Midbrain (tissue), 1 donor: ENCODE data around the gene RERG.
A peak's percentile ranks its signal among the peaks of the same experiment; 100 is the strongest.

Experiments
- DNase-seq: peaks from one replicate; lab custom pipeline; 2025; lab: John Stamatoyannopoulos, UW

The RERG gene

DNA sequence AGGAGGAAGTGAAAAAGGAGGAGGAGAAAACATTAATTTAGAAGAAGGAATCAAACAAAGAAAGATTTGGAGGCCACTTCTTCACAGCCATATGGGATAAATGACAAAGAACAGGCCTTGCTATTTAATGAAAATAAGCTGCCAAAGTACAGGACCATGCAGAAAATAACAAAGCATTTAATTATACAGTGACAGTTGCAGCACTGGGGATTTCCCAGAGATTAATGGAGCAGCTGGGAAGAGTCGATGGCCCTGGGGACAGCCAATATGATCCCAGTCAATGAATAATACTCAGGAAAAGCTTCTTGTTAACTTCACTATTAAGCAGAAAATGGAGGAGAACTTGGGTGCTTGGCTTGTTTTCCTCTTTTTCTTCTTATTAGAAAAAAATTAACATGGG is 34.6 kb downstream of the RERG start:
- no peak for DNase-seq

DNA sequence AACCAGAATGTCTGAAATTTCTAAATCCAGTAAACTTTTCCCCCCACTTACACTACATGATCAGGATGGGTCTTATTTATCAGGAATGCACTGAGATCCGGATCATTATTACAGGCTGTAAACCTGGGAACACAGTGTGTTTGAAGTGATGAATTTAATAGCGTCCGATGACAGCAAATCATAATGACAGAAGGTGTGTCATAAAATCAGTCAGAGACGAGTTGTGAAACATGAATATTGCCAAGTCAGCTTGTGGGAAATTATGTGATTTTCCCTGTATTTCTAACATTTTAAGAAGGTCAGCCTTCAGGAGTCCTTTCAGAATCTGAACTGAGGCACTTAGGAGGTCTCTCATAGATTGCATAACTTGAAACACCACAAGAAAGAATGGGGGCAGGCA is 36.7 kb downstream of the RERG start:
- DNase-seq = no peak

DNA sequence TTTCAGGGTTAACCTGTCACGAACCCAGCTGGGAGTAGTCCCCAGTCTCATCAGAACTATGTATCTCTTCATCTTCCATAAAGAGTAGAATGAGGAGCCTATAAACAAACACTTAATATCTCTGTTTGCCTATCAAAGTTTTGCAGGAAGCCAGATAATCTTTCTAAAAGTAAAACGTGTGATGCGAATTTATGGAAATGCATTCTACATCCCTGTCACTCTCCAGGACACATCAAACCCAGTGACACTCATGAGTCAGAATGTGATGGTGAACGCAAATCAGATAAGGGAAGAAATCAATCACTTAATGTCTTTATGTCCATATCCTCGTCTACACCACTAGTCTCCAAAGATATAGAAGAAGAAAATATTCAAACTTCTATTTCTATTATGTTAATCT is 37.4 kb downstream of the RERG start:
- DNase-seq = no peak

DNA sequence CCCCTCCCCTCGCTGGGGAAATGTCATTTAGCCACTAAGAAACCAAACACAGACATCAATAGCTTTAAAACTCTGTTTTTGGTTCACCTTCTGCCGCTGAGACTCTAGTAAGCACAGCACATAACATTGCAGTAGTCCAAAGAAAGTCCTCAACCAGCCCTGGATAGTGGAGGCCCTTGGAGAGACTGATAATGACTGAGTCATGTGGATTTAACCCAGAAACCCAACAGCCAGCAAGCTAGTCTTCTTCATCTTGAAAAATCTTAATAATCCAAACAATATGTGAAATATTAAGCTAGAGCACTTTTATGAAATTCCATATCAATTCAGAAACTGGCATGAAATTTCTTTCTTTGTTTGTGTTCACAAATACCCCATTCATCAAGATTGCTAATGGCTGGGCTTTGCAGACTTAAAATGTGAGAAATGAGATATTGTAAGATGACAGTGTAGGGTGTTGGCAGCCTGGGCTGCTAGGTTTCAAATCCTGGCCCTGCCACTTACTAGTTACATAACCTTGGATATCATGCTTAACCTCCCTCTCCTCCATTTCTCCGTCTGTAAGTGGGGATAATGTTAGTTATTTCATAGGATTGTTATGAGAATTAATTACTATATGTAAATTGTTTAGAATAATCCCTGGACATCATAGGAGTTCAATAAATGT is 40.1 kb downstream of the RERG start:
- DNase-seq = no peak

DNA sequence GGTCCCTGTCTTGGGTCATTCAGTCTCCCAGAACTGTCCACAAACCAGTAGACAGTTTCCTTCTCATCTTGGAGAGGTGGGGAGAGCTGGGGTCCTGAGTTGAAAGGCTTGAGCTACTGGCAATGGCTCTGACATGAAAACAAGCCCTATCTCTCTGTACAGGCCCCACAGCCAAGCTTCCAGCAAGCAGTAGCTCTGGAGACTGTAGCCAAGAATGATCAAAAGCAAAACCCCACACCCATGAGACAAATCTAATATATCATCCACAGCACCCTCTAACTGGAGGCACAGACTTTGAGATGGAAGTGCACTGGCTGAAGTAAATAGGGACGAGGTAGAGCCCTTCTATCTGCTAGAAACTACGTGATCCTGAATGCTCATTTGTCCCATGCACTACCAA is 40.9 kb downstream of the RERG start:
- DNase-seq = no peak

DNA sequence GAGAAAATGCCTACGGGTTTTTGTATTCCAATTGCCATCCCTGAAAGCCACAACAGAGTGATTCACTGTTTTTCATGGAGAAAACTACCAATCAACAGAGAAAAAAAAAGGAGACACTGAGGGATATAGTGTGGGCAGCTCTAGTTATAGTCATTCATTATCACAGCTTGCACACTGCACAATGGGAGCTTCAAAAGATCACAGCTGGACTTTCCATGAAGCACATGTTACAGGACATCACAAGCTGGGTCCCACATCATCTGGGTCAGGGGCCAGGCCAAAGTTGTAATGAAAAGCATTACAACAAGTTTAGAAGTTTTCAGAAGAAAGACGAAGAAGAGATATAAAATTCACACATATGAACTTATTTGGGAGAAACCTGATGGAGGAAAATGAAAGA is 41.5 kb downstream of the RERG start:
- no peak for DNase-seq

DNA sequence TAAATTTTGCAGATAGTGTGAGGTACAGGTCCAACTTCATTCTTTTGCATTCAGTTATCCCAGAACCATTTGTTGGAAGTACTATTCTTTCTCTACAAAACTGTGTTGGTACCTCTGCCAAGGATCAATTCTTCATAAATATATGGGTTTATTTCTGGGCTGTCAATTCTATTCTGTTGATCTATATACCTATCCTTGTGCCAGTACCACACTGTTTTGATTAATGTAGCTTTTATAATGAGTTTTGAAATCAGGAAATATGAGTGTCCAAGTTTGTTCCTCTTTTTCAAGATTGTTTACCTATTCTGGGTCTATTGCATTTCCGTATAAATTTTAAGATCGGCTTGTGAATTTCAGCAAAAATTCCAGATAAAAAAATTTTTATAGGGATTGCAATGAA is 48.1 kb downstream of the RERG start:
- DNase-seq = no peak

DNA sequence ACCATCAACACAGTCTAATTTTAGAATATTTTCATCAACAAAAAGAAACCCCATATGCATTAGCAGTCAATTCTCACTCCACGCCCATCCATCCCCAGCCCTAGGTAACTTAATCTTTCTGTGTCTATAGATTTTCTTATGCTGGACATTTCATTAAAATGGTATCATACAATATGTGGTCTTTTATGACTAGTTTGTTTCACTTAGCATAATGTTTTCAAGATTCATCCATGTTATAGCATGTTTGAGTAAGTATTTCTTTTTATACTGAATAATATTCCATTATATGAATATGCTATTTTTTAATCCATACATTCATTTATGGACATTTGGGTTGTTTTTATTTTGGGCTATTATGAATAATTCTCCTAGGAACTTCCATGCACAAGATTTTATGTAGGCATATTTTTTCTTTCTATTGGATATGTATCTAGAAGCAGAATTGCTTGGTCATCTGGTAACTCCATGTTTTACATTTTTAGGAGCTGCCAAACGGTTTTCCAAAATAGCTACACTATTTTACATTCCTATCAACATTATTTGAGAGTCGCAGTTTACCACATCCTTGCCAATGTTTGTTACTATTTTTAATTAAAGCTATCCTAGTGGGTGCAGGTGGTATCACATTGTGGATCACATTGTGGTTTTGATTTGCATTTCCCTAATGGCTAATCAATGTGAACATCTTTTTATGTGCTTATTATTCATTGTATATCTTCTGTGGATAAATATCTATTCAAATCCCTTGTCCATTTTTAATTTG is 49.0 kb downstream of the RERG start:
- no peak for DNase-seq

DNA sequence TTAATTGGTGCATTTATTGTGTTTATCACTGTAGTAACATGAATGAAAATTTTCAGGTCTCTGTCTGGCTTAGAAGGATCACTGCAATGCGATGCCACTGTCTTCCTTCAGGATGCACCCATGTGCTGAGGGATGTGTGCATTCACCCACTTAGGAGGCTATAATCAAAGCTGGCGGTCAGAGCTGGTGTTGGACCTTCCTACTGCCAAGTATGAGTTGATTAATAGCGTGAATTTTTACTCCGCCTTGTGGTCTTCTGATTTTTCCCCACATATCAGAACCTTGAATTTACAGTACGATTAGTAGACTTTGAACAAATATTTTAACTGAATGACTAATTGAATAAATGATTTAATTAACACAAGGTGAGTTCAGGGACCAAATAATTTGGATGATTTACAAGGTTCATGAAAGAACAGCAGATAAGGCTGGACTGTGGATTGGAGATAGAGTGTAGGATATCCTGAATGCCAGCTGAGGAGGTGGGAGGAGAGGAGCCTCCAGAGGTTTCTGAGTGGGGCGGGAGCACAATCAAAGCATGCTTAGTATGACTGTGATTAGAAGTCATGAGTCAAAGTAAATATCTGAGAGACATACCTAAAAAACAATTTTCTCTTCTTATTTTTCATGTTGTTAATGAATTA is 50.1 kb downstream of the RERG start:
- DNase-seq = no peak

DNA sequence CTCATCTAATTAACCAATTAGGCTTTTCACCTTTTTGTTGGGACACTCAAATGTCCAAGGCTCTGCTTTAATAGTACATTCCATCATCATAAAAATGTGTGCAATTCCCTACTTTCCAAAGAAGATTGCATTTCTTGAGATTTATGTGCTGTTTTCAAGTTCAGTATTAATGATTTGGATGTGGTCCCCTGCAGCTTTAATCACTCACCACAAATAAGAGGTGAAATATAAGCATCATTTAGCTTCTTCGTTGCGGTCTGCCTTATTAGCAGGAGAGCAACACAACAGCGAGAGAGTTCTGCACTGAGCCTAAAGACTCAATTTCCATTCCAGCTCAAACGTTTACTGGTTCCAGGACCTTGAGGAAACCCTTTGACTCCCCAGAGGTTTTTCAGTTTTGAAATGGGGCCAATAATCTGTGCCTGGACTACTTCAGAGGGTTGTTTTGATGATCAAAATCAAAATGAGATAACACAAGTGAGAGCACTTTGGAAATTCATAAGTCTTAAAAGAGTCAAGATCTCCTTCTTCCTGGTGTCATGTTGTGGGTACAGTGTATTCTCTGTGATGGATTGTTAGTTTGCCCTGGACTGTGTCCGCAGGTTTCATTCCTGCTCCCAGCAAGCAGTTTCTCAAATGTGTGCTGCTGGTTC is 53.1 kb downstream of the RERG start:
- no peak for DNase-seq

DNA sequence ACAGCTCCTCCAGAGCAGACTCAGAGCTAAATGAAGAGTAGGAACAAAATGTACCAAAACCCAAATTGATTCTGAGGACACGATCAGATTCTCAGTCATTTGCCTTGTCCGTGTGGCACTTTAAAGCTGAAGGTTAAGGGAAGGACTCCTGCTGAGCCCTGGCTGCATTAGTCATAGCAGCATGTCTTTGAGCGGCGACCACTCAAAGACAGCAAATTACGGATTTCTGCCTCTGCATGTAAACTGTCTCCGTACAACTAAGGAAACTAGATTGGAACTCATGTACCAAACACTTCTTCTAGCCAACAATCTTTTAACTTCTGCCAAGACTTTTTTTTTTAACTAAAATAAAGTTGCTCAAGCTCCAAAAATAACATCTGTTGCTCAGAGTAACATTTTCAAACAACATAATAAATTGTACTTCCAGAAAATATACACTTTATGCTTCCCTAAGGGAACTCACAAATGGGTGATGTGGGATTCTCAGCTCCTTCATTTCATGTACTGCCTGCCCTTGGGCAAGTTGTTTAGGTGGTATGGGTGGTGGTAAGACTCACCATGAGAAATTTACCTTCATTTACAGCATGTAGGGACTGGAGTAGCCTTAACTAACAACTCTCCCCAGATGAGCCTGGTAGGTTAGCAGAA is 56.1 kb downstream of the RERG start:
- DNase-seq = no peak

DNA sequence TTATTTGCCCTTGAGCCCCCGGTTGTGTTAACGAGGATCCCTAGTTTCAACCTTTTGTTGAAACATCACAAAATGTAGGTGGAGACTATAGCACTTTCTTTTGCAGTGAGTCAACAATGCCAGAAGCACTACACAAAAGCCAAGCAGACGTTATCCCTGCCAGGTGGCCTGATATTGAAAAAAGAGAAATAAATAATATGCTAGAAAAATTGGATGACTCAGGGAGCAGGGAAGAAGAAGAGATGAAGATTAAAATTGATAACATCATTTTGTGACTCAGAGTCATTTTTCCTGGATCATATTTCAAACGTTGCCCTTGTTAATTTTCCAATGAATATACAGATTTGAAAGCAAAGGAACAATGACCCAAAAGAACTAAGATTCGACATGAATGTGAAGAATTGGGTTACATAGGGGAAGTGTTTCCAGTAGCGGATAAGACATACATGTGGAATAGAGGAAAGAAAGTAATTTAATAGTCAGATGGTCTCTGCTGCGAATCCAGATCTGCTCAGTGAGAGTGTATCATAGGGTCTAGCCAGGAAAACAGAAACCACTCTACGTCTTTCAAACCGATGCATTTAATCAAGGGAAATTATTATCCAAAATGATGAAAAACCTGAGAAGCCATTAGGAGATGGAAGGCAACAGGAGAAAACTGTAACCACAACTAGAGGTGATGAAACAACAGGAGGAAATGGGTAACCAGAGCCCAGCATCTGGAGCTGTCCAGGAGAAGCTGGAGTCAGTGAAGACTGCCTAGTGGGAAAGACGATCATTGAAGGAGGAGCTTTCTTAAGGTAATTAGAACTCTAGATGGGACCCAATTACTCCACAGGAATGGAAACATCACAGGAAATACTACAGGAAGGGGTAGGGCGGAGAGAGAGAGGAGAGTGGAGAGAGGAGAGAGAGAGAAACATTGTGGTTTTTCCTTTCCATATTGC is 57.9 kb downstream of the RERG start:
- DNase-seq = no peak

DNA sequence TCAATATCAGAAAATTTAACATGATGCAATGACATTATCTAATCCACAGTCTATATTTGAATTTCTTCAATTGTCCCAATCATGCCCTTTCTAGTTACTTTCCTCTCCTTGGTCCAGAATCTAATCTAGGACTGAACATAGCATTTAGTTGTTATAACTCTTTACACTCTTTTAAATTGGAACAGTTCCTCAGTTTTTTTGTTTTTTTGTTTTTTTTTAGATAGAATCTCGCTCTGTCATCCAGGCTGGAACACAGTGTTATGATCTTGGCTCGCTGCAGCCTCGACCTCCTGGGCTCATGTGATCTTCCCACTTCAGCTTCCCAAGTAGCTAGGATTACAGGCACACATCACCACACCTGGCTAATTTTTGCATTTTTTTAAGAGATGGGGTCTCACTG is 63.1 kb downstream of the RERG start:
- no peak for DNase-seq

DNA sequence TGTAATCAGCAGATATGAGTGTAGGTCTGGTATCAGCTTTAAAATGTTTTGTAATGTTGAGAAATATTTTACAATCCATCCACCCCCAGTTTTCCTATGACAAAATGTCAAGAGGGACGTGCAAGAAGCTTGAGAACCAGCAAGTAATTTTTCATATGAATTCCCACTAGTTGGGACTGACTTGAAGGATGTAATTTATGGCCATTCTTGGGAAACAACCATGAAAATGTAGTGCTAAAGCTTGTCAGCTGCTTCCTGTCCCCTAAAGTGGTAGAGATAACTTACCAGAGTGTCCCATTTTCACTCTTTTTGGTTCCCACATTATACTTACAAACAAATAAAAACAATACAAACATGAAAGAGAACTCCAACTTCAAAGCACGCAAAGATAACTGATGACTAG is 63.9 kb downstream of the RERG start:
- DNase-seq = no peak

DNA sequence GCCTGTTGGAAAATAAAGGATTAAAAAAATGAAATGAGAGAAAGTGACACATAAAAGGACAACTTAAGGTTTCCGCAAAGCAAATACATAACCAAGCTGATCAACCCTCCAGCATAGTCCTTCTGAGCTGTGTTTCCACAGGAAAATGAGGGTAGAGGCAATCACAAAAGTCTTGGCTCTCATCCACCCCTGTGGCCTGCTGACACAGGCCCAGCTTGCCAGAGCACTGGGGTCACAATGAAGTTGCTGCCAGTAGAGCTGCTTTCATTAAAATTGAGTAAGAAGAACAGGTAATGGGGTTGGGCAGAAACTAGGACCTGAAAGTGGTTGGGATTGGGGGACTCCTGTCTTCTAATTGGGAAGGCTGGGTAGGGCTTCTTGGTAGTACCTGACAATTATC is 65.9 kb downstream of the RERG start:
- DNase-seq = no peak

DNA sequence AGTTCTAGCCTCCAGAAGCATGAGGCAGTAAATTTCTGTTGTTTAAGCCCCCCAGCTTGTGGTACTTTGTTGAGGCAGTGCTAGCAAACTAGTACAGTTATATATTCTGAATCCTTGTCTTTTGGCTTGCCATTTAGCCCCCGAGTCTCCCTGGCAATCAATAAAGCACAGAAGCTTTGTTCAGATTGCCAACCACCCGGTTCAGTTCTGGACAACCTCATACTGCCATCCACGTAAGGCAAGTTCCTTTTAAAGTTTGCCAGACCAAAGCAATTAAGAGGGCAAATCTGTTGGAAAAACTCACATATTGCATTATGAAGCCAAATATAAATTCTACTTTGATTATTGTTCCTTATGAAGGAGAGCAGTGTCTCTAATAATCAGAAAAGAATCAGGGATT is 67.1 kb downstream of the RERG start:
- DNase-seq = no peak

DNA sequence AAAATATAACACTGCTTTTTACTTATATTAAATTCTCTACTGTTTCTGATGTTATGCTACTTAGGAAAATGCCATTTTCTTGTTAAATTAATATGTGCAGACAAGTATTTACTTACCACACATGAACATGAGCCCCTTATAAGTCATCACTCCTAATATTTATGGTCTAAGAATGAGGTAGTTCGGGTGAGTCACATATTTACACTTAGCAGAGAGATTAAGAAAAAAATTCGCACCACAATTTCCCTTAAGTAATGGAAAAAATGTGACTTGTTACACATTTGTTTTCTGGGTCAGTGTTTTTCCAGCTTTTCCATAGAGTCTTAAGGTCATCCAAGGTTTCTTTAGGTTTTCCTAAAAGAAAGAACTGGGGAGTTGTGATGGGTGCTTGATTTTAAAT is 68.3 kb downstream of the RERG start:
- no peak for DNase-seq

DNA sequence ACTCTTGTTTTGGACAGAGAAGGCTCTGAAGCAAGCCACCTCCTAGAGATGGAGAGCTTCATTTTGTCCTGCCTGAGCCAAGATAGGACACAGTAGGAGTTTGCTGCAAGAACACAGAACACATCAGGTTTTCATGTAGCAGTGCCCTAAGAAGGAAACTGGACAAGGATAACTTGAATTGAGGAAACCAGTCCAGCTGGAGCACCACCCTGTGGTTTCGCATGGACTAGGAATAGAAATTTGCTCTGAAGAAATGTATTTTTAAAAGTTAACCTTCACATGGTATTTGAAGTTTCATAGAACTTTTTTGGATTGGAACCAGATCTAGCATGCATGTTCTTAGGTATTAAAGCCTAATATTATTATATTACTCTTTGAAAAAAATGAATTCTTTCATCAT is 68.8 kb downstream of the RERG start:
- peak; percentile 10 for DNase-seq

DNA sequence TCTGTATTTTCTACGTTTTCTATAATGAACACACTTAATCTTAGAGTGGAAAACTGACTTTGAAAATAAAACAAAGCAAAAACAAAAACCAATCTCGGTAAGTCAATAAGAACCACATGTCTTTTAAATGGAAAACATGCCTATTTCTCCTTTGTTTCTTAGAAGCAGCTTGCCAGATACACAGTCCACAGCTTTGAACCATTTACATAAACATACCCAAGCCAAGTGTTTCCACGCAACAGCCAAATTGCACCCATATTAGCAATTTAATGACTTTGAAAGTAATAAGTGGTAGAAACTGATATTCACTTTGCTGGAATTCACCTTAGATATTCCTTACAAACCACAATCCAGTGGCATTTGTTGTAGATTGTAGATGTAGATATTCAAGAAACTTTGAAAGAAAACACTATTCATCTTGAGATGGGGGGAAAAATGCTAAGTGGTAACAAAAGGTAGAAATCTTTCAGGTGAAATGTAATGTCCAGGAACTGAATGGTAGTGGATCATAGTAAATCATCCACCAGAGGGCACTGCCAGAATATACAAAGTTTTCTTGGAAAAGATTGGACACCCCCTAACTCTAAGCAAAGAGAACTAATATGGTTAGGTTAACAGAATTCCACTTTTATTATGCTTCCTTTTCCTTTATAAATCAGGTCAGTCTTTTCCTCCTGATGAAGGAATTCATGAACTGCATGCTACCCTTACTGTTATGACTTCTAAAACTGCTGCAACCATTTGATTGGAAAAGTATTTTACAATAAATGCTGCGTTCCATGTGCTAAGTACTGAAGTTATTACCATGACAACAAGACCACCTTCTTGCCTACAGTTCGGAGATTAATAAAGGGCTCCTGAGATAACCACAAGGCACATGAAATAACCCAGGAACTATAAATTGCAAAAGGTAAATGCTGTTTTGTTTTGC is 69.8 kb downstream of the RERG start:
- DNase-seq = peak; percentile 65

DNA sequence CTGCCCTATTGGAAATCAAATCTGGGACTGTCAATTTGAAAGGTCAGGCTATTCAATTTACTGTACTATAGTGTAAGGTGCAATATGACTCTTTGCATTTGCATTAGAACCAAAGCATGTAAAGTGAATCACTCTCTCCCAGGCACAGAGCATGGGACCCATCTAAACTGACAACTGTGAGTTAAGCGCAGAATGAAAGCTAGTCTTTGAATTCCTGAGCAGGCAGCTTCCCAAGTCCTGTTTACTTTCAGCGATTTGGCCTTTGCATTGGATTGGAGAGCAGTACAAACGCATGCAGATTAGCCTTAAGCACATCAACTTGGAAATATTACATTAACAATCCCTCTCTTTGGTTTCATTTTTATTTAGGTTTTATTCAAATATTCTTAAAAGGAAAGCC is 74.6 kb downstream of the RERG start:
- peak; percentile 14 for DNase-seq
